ENCODE measurements around the gene FAM131A.

GRCh38 chr3:184357248-184358123, 20.1 kb downstream of the FAM131A start:
- no peak for TF ChIP-seq POLR2AphosphoS5 (IDR thresholded peaks at IDR 0.05; ENCODE audit: low read depth, low read length)
- TF ChIP-seq FOXP2 (optimal IDR thresholded peaks at IDR 0.05; ENCODE audit: borderline replicate concordance, extremely low read depth, extremely low read length, insufficient read depth) = no peak
- TF ChIP-seq TAF1 (IDR thresholded peaks at IDR 0.05; ENCODE audit: borderline replicate concordance, insufficient read depth, low read length) = no peak
- TF ChIP-seq SIN3A (IDR thresholded peaks at IDR 0.05; ENCODE audit: borderline replicate concordance, insufficient read depth, low read length) = no peak
- TF ChIP-seq REST (IDR thresholded peaks at IDR 0.05; ENCODE audit: insufficient read depth in 1 of 2, low read depth in 2 of 2, low read length in 2 of 2) = no peak
